ENCODE measurements around the gene SLC27A5. TPM values are rescaled to one million over a fixed set of nuclear protein-coding genes. Genes with fewer than 3 reads are reported as not detected.

The SLC27A5 gene
- total and polyA plus RNA-seq, 2 of the 13 experiments (the other 11 are each of a cell fraction or from before 2014, with no cell fraction given), result 30.3 to 40.2 TPM

DNA sequence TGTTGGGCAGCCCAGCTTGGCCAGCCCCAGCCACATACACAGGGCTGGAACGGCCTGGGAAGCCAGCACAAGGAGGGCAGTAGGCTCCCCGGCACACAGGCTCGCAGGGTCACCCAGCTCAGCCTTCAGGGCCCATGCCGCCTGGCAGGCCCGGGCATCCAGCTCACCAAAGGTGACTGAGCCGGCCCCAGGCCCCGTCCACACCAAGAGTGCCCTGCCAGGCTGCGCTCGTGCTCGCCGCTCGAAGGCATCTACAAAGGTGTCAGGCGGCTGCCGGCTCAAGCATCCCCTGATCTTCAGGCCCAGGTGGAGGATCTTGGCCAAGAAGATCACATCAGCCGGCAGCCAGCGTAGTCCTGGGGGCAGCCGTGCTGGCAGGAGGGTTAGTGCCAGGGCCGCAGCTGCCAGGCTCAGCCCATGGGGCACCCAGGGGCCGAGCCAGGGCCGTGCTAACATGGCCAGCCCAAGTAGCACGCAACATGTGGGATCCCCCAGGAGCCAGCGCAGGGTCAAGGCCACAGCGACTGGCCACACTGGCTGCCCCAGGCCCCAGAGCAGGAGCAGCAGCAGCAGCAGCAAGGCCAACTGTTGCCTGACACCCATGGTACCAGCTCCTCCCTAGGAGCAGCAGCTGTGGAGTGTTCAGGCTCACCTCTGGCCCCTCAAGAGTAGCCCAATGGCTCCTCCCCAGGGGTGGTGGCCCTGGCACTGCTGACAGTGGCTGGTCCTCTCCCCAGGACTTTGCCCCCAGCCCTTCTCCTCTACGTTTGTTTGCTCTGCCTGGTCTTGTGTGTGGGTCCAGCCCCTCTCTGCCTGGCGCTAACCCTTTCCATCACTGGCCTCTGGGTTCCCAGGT lies at the start of gene SLC27A5 (continued):
- TF ChIP-seq, protein P1, sequence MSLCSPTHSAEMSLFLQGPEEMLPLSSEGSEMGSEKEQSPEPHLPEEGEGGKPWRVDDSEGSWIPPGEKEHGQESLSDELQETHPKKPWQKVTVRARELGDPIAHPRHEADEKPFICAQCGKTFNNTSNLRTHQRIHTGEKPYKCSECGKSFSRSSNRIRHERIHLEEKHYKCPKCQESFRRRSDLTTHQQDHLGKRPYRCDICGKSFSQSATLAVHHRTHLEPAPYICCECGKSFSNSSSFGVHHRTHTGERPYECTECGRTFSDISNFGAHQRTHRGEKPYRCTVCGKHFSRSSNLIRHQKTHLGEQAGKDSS (CRISPR knock-in tag; IDR thresholded peaks at IDR 0.05; ENCODE audit: borderline replicate concordance, low read depth), result no peak; the same call in 1 of the 2 replicates
- TF ChIP-seq ZNF232 (CRISPR knock-in tag; IDR thresholded peaks at IDR 0.05; ENCODE audit: borderline replicate concordance) (no peak; the same call in 1 of the 2 replicates), ZNF598 (CRISPR knock-in tag; IDR thresholded peaks at IDR 0.05; ENCODE audit: borderline replicate concordance) (no peak), MEIS2 (CRISPR knock-in tag; IDR thresholded peaks at IDR 0.05) (peak; percentile 84; the same call in 1 of the 2 replicates), ZNF629 (CRISPR knock-in tag; conservative IDR thresholded peaks at IDR 0.05) (peak; percentile 43; the same call in 1 of the 2 replicates), ZNF761 (CRISPR knock-in tag; conservative IDR thresholded peaks at IDR 0.05) (peak; percentile 82; the same call in 1 of the 2 replicates), AHR (CRISPR knock-in tag; IDR thresholded peaks at IDR 0.05) (peak; percentile 20; the same call in 1 of the 2 replicates), ZFP41 (CRISPR knock-in tag; IDR thresholded peaks at IDR 0.05; ENCODE audit: borderline replicate concordance) (no peak), KLF13 (CRISPR knock-in tag; IDR thresholded peaks at IDR 0.05) (no peak), ZFY (CRISPR knock-in tag; IDR thresholded peaks at IDR 0.05) (peak; percentile 62), MAZ (IDR thresholded peaks at IDR 0.05; ENCODE audit: borderline replicate concordance, low read depth, low read length) (no peak), MAZ (CRISPR knock-in tag; IDR thresholded peaks at IDR 0.05; ENCODE audit: low read depth) (0 out of 2 replicates have a peak, but pooled peaks have one; percentile 33), SOX13 (IDR thresholded peaks at IDR 0.05) (no peak), SOX13 (CRISPR knock-in tag; conservative IDR thresholded peaks at IDR 0.05 in 1 of 2, IDR thresholded peaks at IDR 0.05 in 1 of 2) (peak in 1 of 2 experiments; percentile 62; a peak in 1 of 4 replicates), SOX6 (IDR thresholded peaks at IDR 0.05) (no peak), SOX6 (CRISPR knock-in tag; IDR thresholded peaks at IDR 0.05) (peak; percentile 57; the same call in 1 of the 2 replicates), SATB2 (CRISPR knock-in tag; IDR thresholded peaks at IDR 0.05) (no peak), ZNF570 (CRISPR knock-in tag; IDR thresholded peaks at IDR 0.05; ENCODE audit: borderline replicate concordance) (no peak), CREB1 (IDR thresholded peaks at IDR 0.05) (no peak), CREB1 (CRISPR knock-in tag; IDR thresholded peaks at IDR 0.05) (no peak), HNRNPK (IDR thresholded peaks at IDR 0.05; ENCODE audit: low read depth, low read length, poor library complexity, severe bottlenecking) (no peak), HMG20B (CRISPR knock-in tag; conservative IDR thresholded peaks at IDR 0.05) (0 out of 2 replicates have a peak, but pooled peaks have one; percentile 20), CBX5 (CRISPR knock-in tag; IDR thresholded peaks at IDR 0.05; ENCODE audit: borderline replicate concordance) (peak; percentile 46; the same call in 1 of the 2 replicates), NBN (conservative IDR thresholded peaks at IDR 0.05) (no peak), KLF6 (CRISPR knock-in tag; IDR thresholded peaks at IDR 0.05) (no peak), ZMYM3 (CRISPR knock-in tag; IDR thresholded peaks at IDR 0.05) (0 out of 2 replicates have a peak, but pooled peaks have one; percentile 50), KDM5B (CRISPR knock-in tag; IDR thresholded peaks at IDR 0.05; ENCODE audit: borderline replicate concordance) (peak; percentile 54; the same call in 1 of the 2 replicates)
- TF ChIP-seq, protein P2, sequence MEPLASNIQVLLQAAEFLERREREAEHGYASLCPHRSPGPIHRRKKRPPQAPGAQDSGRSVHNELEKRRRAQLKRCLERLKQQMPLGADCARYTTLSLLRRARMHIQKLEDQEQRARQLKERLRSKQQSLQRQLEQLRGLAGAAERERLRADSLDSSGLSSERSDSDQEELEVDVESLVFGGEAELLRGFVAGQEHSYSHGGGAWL (CRISPR knock-in tag; IDR thresholded peaks at IDR 0.05), result no peak
- TF ChIP-seq, protein P3, sequence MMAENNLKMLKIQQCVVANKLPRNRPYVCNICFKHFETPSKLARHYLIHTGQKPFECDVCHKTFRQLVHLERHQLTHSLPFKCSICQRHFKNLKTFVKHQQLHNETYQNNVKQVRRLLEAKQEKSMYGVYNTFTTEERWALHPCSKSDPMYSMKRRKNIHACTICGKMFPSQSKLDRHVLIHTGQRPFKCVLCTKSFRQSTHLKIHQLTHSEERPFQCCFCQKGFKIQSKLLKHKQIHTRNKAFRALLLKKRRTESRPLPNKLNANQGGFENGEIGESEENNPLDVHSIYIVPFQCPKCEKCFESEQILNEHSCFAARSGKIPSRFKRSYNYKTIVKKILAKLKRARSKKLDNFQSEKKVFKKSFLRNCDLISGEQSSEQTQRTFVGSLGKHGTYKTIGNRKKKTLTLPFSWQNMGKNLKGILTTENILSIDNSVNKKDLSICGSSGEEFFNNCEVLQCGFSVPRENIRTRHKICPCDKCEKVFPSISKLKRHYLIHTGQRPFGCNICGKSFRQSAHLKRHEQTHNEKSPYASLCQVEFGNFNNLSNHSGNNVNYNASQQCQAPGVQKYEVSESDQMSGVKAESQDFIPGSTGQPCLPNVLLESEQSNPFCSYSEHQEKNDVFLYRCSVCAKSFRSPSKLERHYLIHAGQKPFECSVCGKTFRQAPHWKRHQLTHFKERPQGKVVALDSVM (CRISPR knock-in tag; IDR thresholded peaks at IDR 0.05), result no peak

Measured in HepG2 (cell line).